GM19324 (cell line): ENCODE results near the gene TM4SF18.
"Not testable (repeated sequence)": the region's sequence is repeated elsewhere in the genome, so short reads cannot be mapped to it uniquely, and the experiment has no call there.

Experiments
- ATAC-seq: cut with Tn5 transposase; IDR thresholded peaks from one replicate; pipeline ENCODE4 v1.9.1; 2021; ENCODE audit warnings: mild to moderate bottlenecking, moderate library complexity; ENCODE audit not compliant: unreplicated experiment, low FRiP score

The TM4SF18 gene

DNA sequence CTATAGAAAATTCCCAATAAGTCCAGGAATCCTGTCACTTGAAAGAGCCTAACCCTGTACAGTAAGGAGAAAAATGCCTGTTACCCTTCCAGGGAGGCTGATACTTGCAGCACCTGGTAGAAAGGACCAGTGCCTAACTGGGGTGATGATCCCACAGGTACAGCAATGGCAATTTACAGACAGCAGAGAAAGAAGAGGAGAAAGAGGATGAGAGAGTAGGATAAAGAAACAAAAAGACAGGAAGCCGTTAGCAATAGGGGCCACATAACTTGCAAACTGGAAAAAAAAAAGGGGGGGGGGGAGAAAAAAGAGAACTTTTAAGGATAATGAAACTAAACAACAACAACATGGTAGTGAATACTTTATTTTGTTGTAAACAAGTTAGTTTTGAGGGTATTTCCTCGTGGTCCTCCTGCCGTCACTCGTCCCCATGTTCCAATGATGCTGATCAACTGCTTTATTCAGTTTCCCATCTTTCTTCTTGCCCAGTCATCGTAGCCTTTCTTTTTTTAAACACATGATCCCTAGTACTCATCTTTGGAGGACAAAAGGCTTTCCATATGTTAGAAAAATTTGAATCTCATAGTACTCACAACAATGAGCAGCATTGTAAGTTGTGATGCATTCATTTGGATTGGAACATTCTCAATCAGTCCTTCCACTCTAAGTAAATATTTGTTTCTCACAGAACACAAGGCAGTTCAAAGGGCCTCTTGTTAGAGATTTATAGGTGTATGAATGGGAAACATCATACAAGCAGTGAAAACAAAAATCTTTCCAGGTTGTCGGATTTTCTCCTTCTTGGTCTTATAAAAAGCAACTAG lies 35.5 kb upstream of the TM4SF18 start:
- no peak for ATAC-seq

DNA sequence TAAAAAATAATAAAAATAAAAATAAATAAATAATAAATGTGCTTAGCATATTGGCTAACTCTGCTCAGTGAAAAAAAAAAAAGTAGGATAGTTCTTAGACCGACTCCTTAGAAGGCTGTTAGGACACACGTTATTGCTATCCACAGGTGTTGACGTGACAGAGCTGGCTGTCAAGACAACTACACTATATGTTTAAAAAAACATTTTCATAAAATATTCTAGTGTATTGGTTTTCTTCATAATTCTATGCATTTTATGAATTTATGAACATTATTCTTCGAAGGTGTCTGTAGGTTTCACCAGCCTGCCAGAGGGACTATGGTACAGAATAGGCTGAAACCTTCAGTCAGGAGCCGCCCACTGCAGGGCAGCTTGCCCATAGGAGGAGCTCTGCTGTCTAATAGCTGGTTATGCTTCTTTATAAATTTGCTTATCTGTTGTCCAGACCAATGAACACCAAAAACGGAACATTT lies 34.8 kb upstream of the TM4SF18 start:
- no peak for ATAC-seq

GRCh38 chr3:149366941-149367840 lies 33.8 kb upstream of the TM4SF18 start:
- ATAC-seq = no peak

DNA sequence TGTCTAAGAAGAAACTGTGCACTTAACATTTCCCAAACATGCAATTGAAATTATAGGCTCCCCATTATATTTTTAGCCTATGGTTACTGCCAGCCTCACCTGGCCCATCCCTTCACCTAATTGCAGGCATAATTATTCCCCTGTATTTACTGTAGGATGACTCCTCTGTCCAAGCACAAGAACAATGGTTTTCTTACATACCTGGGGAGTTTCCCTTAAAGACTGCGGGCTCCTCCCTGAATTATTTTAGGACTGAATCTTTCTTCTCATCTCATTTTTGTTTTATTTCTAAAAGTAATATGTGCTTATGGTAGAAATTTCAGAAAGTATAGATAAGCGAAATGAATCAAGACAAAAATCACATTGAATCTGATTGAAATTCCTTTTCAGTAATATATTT lies 32.6 kb upstream of the TM4SF18 start:
- ATAC-seq = no peak

DNA sequence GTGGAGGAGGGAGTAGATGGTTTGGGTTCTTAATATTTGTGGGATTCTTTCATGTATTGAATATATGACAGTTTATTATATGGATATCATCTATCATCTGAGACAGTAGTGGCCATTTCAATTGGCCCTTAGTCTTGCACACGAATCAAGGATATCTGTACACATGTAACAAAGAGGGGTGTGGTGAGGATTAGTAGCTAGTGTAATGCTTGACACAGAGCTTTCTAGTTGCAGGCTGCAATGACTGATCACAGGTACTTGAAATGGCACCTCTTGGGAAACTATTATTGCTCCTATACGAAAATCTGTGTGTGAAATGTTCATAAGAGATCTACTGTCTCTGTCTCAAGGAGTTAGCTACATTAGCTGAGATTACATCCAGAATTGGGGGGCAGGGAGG lies 31.2 kb upstream of the TM4SF18 start:
- no peak for ATAC-seq

GRCh38 chr3:149363053-149363452 lies 29.6 kb upstream of the TM4SF18 start:
- no peak for ATAC-seq

DNA sequence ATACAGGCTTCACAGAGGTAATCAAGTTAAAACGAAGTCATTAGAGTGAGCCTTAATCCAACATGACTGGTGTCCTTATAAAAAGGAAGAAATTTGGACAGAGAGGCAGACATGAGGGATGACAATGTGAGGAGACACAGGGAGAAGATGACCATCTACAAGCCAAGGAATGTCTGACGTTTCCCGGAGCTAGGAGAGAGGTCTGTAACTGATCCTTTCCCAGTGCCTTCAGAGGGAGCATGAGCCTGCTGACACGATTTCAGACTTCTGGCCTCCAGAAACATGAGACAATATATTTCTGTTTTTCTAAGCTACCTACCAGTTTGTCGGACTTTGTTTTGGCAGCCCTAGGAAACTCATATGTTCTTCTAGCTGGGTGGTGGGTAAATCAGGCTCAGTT lies 28.9 kb upstream of the TM4SF18 start:
- no peak for ATAC-seq

GRCh38 chr3:149356630-149357029 lies 23.2 kb upstream of the TM4SF18 start:
- ATAC-seq = no peak

- ATAC-seq = no peak
These were observed 22.7 kb upstream of the TM4SF18 start for GRCh38 chr3:149356044-149356592.

DNA sequence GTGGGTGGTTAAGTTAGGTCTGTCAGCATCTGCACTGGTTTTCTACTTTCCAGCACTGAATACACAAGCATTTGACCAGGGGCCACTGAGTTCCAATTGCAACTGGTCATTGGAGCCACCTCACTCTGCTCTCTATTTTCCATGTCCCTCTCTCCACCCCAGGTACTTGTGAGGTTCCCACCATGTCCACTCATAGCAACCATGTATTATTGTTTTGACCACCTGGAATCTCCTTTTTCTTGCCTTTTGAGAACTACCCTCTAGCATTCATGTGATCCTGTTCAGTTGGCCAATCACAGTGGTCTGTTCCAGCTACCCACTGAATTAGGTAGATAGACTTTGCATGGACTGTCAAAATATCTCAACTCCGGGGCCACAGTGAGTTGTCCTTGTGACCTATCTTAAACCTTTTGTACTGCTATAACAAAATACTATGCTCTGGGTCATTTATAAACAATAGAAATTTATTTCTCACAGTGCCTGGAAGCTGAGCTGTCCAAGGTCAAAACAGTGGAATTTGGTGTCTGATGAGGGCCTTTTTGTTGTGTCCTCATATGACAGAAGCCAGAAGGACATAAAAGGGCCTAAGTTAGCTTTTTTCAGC lies 20.2 kb upstream of the TM4SF18 start:
- no peak for ATAC-seq

- no peak for ATAC-seq
These were observed 19.1 kb upstream of the TM4SF18 start for GRCh38 chr3:149352556-149352955.

- no peak for ATAC-seq
These were observed 10.5 kb upstream of the TM4SF18 start for GRCh38 chr3:149343951-149344350.

- no peak for ATAC-seq
These were observed 9.3 kb upstream of the TM4SF18 start for GRCh38 chr3:149342413-149343380.

GRCh38 chr3:149340310-149340933 lies 7.0 kb upstream of the TM4SF18 start:
- ATAC-seq = no peak

GRCh38 chr3:149339931-149340309 lies 6.5 kb upstream of the TM4SF18 start:
- ATAC-seq = no peak

- not testable (repeated sequence) for ATAC-seq
These were observed 4.0 kb upstream of the TM4SF18 start for GRCh38 chr3:149337486-149337885.

DNA sequence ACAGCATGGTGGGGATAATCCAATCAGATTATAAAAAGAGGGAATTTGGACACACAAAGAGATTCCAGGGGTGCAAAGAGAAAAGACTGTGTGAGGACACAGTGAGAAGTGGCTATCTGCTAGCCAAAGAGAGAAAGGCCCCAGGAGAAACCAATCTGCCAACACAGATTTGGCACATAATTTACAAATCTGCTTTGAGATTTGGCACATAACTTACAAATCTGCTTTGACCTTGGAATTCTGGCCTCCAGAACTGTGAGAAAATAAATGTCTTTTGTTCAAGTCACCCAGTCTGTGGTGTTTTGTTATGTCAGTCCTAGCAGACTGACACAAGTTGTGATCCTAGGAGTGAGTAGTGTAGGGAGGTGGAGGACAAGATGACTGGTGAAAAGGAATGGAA lies 3.5 kb upstream of the TM4SF18 start:
- no peak for ATAC-seq

- ATAC-seq = no peak
These were observed 665 bp downstream of the TM4SF18 start for GRCh38 chr3:149332771-149333170.

DNA sequence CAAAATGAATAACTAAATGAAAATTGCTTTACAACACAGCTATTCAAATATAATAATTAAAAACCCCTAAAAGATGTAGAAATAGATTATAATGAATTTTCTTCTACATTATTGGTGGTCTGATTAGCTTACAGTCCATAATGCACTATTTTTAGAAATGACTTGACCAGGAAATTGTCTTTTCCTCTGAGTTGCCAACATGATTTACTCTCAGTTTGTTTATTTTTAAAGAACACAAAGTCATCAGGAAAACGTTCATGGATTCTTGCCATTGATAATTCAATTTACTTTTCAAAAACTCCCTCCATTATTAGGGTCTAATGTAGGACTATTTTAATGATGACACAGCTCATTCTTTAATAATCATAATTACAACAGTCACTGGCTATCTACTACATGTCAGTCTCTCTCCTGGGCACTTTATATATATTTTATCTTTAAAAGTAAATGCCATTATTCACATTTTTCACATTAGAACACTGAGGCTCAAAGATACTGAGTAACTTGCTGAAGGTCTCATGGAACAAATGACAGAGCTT lies 1.1 kb downstream of the TM4SF18 start:
- no peak for ATAC-seq
